Stimulated activated CD8-positive, alpha-beta memory T cell treated with anti-CD3 and anti-CD28 coated beads, Interleukin-15, amount 100 ng/mL, for 24 hours (primary cell): ENCODE data around the gene IRS1.

Experiments
- DNase-seq: peaks from one replicate; pipeline ENCODE4 v3.0.0-alpha.2; 2020; ENCODE audit warnings: low read depth

Gene IRS1

GRCh38 chr2:226813148-226813701, 13.6 kb upstream of the IRS1 start:
- no peak for DNase-seq

DNA sequence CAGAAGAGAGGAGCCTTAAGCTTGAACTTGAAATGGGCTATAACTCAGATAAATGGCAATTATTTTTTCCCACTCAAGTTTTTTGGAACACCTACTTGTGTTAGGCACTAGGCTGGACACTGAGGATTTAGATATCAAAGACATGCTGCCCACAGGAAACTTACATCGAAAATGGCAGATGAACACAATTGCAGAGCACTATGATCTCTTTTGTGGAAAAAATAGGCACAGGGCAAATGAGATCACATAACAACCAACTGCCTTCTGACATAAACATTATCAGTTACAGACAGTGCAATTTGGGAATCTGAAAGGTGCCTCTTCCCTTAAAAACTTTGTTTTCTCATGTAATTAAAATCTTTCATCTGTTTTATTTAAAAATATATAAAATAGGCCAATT, 3.8 kb upstream of the IRS1 start:
- no peak for DNase-seq

GRCh38 chr2:226802573-226802972, 3.0 kb upstream of the IRS1 start:
- no peak for DNase-seq

DNA sequence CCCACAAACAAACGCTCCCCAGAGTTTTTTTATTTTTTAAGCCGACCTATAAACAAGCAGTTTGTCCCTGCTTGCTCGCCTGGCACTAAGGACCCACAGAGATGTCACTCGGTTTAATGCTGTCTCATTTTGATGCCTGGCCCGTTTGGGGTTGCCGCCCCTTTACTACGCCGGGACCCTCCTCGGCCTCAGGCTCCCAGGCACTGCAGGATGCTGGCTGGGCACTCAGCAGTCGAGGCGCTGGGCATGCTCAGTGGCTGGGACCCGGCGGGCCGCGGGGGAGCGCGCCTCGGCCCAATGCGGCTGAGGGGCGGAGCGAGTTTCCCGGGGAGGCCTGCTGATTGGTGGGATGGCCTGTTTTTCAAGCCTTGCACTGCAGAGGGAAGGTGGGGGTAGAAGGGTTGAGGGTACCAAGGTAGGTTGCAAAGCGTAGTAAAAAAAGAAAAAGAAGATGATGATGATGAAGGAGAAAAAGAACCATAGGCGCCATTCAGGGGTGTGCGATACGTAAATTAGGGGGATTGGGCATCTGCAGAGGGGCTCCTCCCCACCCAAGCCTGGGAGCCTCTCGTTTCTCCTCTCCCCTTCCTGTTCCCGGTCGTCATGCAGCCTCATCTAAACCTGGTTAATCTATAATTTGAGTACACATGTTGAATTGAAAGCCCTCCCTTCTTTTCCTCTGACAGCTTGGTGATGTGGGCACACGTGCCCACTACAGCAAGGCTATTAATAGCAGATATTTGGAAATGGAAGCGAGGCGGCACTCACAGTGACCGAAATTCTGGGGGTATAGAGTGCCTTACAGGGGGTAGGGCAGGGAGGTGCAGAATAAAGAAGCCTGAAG, 1.5 kb upstream of the IRS1 start:
- peak; percentile 51 for DNase-seq

DNA sequence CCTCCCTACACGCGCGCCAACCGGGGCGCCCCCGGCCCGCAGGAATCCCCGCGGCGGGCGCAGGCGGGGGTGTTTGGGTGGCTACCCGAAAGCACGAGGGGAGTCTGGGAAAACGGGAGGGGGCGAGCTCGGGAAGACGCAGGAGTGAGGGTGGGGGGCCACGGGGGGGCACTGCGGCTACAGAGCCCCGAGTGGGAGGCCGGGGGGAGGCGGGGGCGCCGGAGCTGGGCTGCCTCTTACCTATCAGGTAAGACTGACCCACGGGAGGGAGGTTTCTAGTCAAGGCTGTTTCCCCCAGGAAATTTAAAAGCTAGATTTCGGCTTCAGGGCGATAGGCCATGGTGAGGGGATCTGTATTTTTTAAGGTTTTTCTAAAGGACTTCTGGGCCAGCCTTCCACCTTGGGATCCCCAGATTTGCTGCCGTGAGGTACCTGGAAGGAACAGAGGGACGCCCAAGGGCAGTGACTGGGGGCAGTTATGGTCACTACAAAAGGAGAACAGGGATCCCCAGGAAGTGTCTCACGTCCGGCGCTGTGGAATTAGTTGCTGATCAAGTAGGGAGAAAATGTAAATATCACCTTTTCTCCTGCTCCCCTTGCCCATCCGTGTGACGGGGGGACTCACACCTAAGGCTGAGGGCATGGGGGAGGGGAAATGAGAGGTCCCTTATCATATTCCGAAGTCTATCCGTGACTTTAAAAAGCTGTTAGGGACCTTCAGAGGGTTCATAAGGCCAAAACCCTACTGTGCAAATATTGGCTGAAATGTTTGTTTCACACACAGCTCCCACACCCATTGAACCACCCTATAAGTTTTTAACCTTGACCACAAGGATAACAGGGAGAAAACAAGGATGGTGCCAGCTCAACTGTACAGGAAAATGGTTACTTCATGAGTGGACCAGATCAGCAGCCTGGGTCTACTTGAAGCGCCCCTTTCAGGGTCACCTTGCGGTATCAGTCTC, 638 bp upstream of the IRS1 start:
- no peak for DNase-seq

GRCh38 chr2:226798422-226799210, 1.0 kb downstream of the IRS1 start:
- DNase-seq = no peak

GRCh38 chr2:226797989-226798421, 1.6 kb downstream of the IRS1 start:
- no peak for DNase-seq

- DNase-seq = no peak
Measured at GRCh38 chr2:226797289-226797988, 2.2 kb downstream of the IRS1 start.

DNA sequence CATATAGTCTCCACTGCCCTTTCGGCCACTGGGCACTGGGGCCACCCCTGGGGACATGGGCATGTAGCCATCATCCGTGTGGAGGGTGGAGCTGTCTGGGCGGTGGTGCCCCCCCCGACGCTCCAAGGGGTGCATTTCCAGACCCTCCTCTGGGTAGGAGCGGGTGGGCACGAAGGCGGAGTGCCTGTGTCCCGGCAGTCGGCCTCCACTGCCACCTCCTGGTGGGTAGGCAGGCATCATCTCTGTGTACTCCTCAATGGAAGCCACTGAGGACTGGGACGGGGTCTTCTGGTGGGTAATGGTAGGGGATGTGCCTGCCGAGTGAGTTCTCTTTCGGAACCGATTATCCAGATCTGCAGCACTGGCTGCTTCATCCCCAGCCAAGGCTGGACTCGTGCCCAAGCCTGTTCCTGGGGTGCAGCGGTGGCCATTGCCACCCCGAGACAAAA, 2.8 kb downstream of the IRS1 start:
- DNase-seq = no peak

GRCh38 chr2:226796012-226796839, 3.4 kb downstream of the IRS1 start:
- DNase-seq = no peak

DNA sequence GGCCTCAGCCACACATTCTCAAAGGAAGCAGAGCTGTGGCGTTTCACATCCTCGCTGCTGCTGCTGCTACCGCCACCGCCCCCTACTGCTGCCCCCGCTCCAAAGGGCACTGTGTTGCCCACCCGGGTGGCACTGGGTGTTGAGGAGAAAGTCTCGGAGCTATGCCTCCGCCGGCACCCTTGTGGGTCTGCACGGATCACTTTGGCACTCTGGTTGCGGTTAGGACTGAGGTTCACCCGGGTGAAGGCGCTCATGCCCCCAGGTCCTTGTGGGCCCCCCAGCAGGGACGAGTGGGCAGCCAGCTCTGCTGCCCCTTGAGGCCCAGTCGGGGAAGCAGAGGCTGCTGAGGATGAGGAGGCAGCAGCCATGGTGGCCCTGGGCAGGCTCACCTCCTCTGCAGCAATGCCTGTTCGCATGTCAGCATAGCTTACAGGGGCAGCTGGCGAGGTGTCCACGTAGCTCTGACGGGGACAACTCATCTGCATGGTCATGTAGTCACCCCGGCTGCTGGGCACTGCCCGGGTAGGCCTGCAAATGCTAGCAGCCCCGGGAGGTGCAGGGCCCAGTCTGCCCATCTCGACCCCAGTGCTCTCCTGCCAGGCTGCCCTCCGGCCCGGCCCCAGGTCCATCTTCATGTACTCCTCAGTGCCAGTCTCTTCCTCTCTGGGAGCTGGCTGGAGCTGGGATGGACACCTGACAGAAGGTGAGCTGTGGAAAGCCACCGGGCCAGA, 4.2 kb downstream of the IRS1 start:
- no peak for DNase-seq

GRCh38 chr2:226794751-226795171, 4.9 kb downstream of the IRS1 start:
- DNase-seq = no peak

DNA sequence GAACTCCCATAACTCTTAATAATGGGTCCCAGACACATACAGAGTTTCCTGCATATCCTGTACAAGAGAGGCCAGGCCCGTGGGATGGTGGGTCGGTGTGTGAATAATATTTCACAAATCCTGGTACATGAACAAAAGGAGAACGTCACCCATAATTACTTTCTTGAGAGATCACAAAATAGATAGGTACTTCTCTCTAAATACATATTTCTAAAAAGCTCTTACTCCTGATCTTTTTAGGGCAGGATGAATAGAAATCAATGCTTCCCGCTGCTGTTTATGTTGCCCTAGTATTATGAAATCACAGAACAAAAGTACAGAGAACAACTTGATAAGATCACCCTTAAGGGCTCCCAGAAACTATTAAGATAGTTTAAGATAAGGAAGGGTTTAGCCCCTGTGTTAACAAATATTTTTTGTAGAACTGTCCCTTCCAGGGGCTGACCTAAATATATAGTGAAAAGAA, 5.4 kb downstream of the IRS1 start:
- DNase-seq = no peak

GRCh38 chr2:226793646-226794045, 6.0 kb downstream of the IRS1 start:
- DNase-seq = no peak

GRCh38 chr2:226792155-226792881, 7.3 kb downstream of the IRS1 start:
- no peak for DNase-seq

- DNase-seq = peak; percentile 81
Measured at GRCh38 chr2:226791487-226792081, 8.0 kb downstream of the IRS1 start.

DNA sequence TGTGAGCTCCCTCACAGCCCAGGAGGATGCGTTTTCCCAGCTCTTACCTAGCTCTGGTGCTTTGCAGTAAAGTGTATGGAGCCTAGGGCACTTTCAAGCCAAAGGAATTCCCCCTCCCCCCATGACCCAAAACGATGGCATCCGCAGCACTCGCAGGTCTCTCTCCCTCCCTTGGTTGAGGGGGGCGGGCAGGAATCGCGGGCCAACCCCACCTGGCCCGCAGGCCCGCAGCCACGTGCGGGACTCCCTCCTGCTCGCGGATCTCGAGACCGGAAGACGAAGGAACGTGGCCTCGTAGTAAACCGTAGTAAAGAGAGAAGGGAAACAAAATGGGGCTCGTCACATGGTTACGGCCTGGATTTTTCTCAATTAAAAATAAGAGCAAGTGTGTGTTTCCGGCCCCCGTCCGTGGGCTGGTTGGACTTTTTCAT, 8.5 kb downstream of the IRS1 start:
- no peak for DNase-seq

GRCh38 chr2:226790431-226790830, 9.2 kb downstream of the IRS1 start:
- DNase-seq = no peak
